T-helper 1 cell treated with Interleukin-12 subunit alpha and Interleukin-12 subunit beta and Interleukin-4 antibody, amounts not matched to agents 30 μg/mL and 1 μg/mL, for 36 hours (primary cell): ENCODE results near the gene PRX.
A peak's percentile ranks its signal among the peaks of the same experiment; 100 is the strongest.
"Not testable (repeated sequence)": the region's sequence is repeated elsewhere in the genome, so short reads cannot be mapped to it uniquely, and the experiment has no call there.

Experiments used
- H3K27ac Mint-ChIP-seq: one replicate; pipeline ENCODE4 v1.8.0; 2021; ENCODE audit warnings: mild to moderate bottlenecking, mixed read lengths
- H3K27me3 Mint-ChIP-seq: one replicate; pipeline ENCODE4 v1.8.0; 2021; ENCODE audit warnings: low read depth, mixed read lengths
- H3K36me3 Mint-ChIP-seq: one replicate; pipeline ENCODE4 v1.8.0; 2021; ENCODE audit warnings: low read depth, mixed read lengths
- H3K4me1 Mint-ChIP-seq: one replicate; pipeline ENCODE4 v1.8.0; 2021; ENCODE audit warnings: low read depth, mixed read lengths
- H3K4me3 Mint-ChIP-seq: one replicate; pipeline ENCODE4 v1.8.0; 2021; ENCODE audit warnings: mild to moderate bottlenecking, moderate library complexity, mixed read lengths
- H3K9me3 Mint-ChIP-seq: one replicate; pipeline ENCODE4 v1.8.0; 2021; ENCODE audit warnings: mixed read lengths

The PRX gene

GRCh38 chr19:40413291-40413845 lies at the start of gene PRX:
Gene PRX (minus strand): TSS chr19:40413378. CDS start chr19:40407932, 5,446 bp downstream.
- Mint-ChIP-seq H3K4me3 (no peak within 1 kb of the TSS), H3K9me3 (no peaks in the 10 kb centered on the region), H3K36me3 (no peaks in the 10 kb centered on the region), H3K4me1 (peaks cover 22% of the 10 kb centered on the region), H3K27me3 (peaks cover 2% of the 10 kb centered on the region), H3K27ac (no peak within 1 kb of the TSS)

- Mint-ChIP-seq H3K4me3 (no peak overlapping the region), H3K9me3 (no peaks in the 10 kb centered on the region), H3K27me3 (peaks cover 10% of the 10 kb centered on the region), H3K27ac (no peak overlapping the region), H3K36me3 (peaks cover 6% of the 10 kb centered on the region), H3K4me1 (peaks cover 20% of the 10 kb centered on the region)
Observed at GRCh38 chr19:40461669-40462221, 48.6 kb upstream of the PRX start.

GRCh38 chr19:40460185-40460584 lies 47.0 kb upstream of the PRX start:
- Mint-ChIP-seq H3K4me3 (no peak overlapping the region), H3K36me3 (no peaks in the 10 kb centered on the region), H3K27me3 (no peaks in the 10 kb centered on the region), H3K4me1 (peaks cover 9% of the 10 kb centered on the region), H3K27ac (no peak overlapping the region), H3K9me3 (no peaks in the 10 kb centered on the region)

- no peaks in the 10 kb centered on the region for H3K36me3 Mint-ChIP-seq
Observed at GRCh38 chr19:40458597-40458974, 45.4 kb upstream of the PRX start.

GRCh38 chr19:40457953-40458596 lies 44.9 kb upstream of the PRX start:
- Mint-ChIP-seq H3K4me3 (no peak overlapping the region), H3K36me3 (no peaks in the 10 kb centered on the region), H3K4me1 (peaks cover 5% of the 10 kb centered on the region), H3K27ac (no peak overlapping the region), H3K27me3 (no peaks in the 10 kb centered on the region), H3K9me3 (no peaks in the 10 kb centered on the region)

More at GRCh38 chr19:40458597-40458974, 45.4 kb upstream of the PRX start:
- Mint-ChIP-seq H3K9me3 (no peaks in the 10 kb centered on the region), H3K27ac (no peak overlapping the region), H3K27me3 (no peaks in the 10 kb centered on the region), H3K4me1 (peaks cover 5% of the 10 kb centered on the region), H3K4me3 (no peak overlapping the region)

GRCh38 chr19:40457048-40457447 lies 43.9 kb upstream of the PRX start:
- no peak overlapping the region for H3K27ac Mint-ChIP-seq
- peaks cover 2% of the 10 kb centered on the region for H3K4me1 Mint-ChIP-seq

GRCh38 chr19:40453943-40454342 lies 40.8 kb upstream of the PRX start:
- H3K27me3 Mint-ChIP-seq, H3K4me3 Mint-ChIP-seq, H3K9me3 Mint-ChIP-seq, H3K36me3 Mint-ChIP-seq, H3K4me1 Mint-ChIP-seq, H3K27ac Mint-ChIP-seq: not testable (repeated sequence)

More at GRCh38 chr19:40457048-40457447, 43.9 kb upstream of the PRX start:
- H3K36me3 Mint-ChIP-seq, result no peaks in the 10 kb centered on the region
- no peaks in the 10 kb centered on the region for H3K27me3 Mint-ChIP-seq
- no peaks in the 10 kb centered on the region for H3K9me3 Mint-ChIP-seq
- no peak overlapping the region for H3K4me3 Mint-ChIP-seq

- Mint-ChIP-seq H3K4me3 (no peak overlapping the region), H3K27me3 (no peaks in the 10 kb centered on the region), H3K36me3 (peaks cover 2% of the 10 kb centered on the region), H3K27ac (no peak overlapping the region), H3K4me1 (no peaks in the 10 kb centered on the region), H3K9me3 (no peaks in the 10 kb centered on the region)
Observed at GRCh38 chr19:40453151-40453735, 40.1 kb upstream of the PRX start.

- H3K27me3 Mint-ChIP-seq, result no peaks in the 10 kb centered on the region
- H3K4me1 Mint-ChIP-seq, result no peaks in the 10 kb centered on the region
- H3K4me3 Mint-ChIP-seq, result no peak overlapping the region
- H3K36me3 Mint-ChIP-seq, result peaks cover 2% of the 10 kb centered on the region
- no peak overlapping the region for H3K27ac Mint-ChIP-seq
- H3K9me3 Mint-ChIP-seq, result no peaks in the 10 kb centered on the region
Observed at GRCh38 chr19:40452016-40452415, 38.8 kb upstream of the PRX start.

GRCh38 chr19:40450664-40451063 lies 37.5 kb upstream of the PRX start:
- Mint-ChIP-seq H3K4me1 (no peaks in the 10 kb centered on the region), H3K9me3 (no peaks in the 10 kb centered on the region), H3K27me3 (no peaks in the 10 kb centered on the region), H3K4me3 (no peak overlapping the region), H3K27ac (no peak overlapping the region), H3K36me3 (peaks cover 2% of the 10 kb centered on the region)

- H3K9me3 Mint-ChIP-seq, result no peaks in the 10 kb centered on the region
- H3K27me3 Mint-ChIP-seq, result no peaks in the 10 kb centered on the region
- no peak overlapping the region for H3K27ac Mint-ChIP-seq
- H3K4me1 Mint-ChIP-seq, result peaks cover 3% of the 10 kb centered on the region
- H3K4me3 Mint-ChIP-seq, result no peak overlapping the region
- H3K36me3 Mint-ChIP-seq, result peaks cover 2% of the 10 kb centered on the region
Observed at GRCh38 chr19:40449506-40449905, 36.3 kb upstream of the PRX start.

- no peaks in the 10 kb centered on the region for H3K27me3 Mint-ChIP-seq
- peaks cover 11% of the 10 kb centered on the region for H3K36me3 Mint-ChIP-seq
- H3K9me3 Mint-ChIP-seq, result no peaks in the 10 kb centered on the region
- H3K27ac Mint-ChIP-seq, result no peak overlapping the region
- peak overlapping the region; percentile 50 for H3K4me3 Mint-ChIP-seq
- H3K4me1 Mint-ChIP-seq, result peaks cover 13% of the 10 kb centered on the region
Observed at GRCh38 chr19:40446263-40446784, 33.1 kb upstream of the PRX start.

- Mint-ChIP-seq H3K36me3 (peaks cover 11% of the 10 kb centered on the region), H3K4me1 (peaks cover 13% of the 10 kb centered on the region), H3K27ac (peak overlapping the region; percentile 41), H3K27me3 (no peaks in the 10 kb centered on the region), H3K4me3 (peak overlapping the region; percentile 67), H3K9me3 (no peaks in the 10 kb centered on the region)
Observed at GRCh38 chr19:40445780-40446262, 32.6 kb upstream of the PRX start.

- Mint-ChIP-seq H3K4me3 (peak overlapping the region; percentile 100), H3K4me1 (peaks cover 13% of the 10 kb centered on the region), H3K9me3 (no peaks in the 10 kb centered on the region), H3K36me3 (peaks cover 13% of the 10 kb centered on the region), H3K27ac (peak overlapping the region; percentile 90), H3K27me3 (no peaks in the 10 kb centered on the region)
Observed at GRCh38 chr19:40444825-40445312, 31.7 kb upstream of the PRX start.
